Glutamatergic neuron (in vitro differentiated cells): Measurements from ENCODE around the gene ACSL6. TPM values are rescaled to one million over a fixed set of nuclear protein-coding genes. Genes with fewer than 3 reads are reported as not detected.

ENCODE experiments used
- DNase-seq: peaks from one replicate; pipeline ENCODE4 v3.0.0; 2022
- H3K27ac Mint-ChIP-seq: one replicate; pipeline ENCODE4 v1.8.0; 2020; ENCODE audit warnings: mild to moderate bottlenecking, mixed read lengths, inconsistent platforms; ENCODE audit not compliant: unreplicated experiment
- H3K27me3 Mint-ChIP-seq: one replicate; pipeline ENCODE4 v1.8.0; 2020; ENCODE audit warnings: mild to moderate bottlenecking, moderate library complexity, mixed read lengths, inconsistent platforms; ENCODE audit not compliant: unreplicated experiment
- H3K36me3 Mint-ChIP-seq: one replicate; pipeline ENCODE4 v1.8.0; 2020; ENCODE audit warnings: mild to moderate bottlenecking, mixed read lengths, inconsistent platforms; ENCODE audit not compliant: unreplicated experiment
- H3K4me1 Mint-ChIP-seq: one replicate; pipeline ENCODE4 v1.8.0; 2020; ENCODE audit warnings: mild to moderate bottlenecking, low read depth, mixed read lengths, inconsistent platforms; ENCODE audit not compliant: unreplicated experiment
- H3K4me3 Mint-ChIP-seq: one replicate; pipeline ENCODE4 v1.8.0; 2020; ENCODE audit warnings: mild to moderate bottlenecking, mixed read lengths, inconsistent platforms; ENCODE audit not compliant: unreplicated experiment
- H3K9me3 Mint-ChIP-seq: one replicate; pipeline ENCODE4 v1.8.0; 2020; ENCODE audit warnings: mild to moderate bottlenecking, moderate library complexity, mixed read lengths, inconsistent platforms; ENCODE audit not compliant: unreplicated experiment
- total RNA-seq: library from RNA; stranded (reverse); fragmentation: NEBNext Ultra II Directional; extraction: Animal tissue kit (Norgen Biotek cat#: 25700); gene quantifications from one replicate; pipeline ENCODE4 v1.2.1, GENCODE V29; 2021; ENCODE audit not compliant: unreplicated experiment
- TF ChIP-seq, protein P1 (sequence below): fragments of 200-600 bp; sonication (generic); IDR thresholded peaks from one replicate; pipeline ENCODE4 v1.5.0; 2021; ENCODE audit not compliant: partially characterized antibody, unreplicated experiment

ACSL6 gene
- total RNA-seq, 1 donor from 2014 or later: 8.1 TPM

DNA sequence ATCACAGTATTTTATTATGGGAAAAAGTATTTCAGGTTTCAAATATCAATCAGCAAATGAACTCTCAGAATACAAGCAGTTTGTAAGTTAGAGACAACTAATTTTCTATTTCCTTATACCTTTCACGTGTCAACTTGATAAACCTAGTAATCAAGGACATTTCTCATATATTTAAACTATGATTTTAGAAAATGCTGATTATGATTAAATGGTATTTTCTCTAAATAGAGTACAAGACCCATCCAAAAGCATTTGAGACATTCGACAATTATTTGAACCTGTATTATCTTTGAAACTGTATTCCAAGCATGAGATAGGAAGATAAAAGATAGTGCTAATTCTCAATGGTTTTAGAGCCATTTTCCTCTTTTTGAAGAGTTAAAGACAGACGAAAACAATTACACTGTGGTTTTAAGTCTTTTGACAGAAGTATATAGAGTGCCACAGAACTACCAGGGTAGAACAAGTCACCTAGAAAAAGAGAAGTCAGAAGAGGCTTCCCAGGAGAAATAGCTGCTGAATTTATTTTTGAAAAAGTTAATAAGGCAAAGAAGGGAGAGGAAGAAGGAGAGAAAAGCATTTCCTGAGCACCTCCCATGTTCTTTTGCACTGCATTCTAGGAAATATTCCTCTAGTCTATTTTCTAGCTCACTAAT lies 71.6 kb downstream of the ACSL6 start:
- H3K9me3 Mint-ChIP-seq: no peaks in the 10 kb centered on the region
- no peak overlapping the region for H3K4me3 Mint-ChIP-seq
- H3K4me1 Mint-ChIP-seq: no peaks in the 10 kb centered on the region
- no peaks in the 10 kb centered on the region for H3K27me3 Mint-ChIP-seq
- no peaks in the 10 kb centered on the region for H3K36me3 Mint-ChIP-seq
- TF ChIP-seq, protein P1, sequence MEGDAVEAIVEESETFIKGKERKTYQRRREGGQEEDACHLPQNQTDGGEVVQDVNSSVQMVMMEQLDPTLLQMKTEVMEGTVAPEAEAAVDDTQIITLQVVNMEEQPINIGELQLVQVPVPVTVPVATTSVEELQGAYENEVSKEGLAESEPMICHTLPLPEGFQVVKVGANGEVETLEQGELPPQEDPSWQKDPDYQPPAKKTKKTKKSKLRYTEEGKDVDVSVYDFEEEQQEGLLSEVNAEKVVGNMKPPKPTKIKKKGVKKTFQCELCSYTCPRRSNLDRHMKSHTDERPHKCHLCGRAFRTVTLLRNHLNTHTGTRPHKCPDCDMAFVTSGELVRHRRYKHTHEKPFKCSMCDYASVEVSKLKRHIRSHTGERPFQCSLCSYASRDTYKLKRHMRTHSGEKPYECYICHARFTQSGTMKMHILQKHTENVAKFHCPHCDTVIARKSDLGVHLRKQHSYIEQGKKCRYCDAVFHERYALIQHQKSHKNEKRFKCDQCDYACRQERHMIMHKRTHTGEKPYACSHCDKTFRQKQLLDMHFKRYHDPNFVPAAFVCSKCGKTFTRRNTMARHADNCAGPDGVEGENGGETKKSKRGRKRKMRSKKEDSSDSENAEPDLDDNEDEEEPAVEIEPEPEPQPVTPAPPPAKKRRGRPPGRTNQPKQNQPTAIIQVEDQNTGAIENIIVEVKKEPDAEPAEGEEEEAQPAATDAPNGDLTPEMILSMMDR: no peak
- no peak for DNase-seq
- no peak overlapping the region for H3K27ac Mint-ChIP-seq

DNA sequence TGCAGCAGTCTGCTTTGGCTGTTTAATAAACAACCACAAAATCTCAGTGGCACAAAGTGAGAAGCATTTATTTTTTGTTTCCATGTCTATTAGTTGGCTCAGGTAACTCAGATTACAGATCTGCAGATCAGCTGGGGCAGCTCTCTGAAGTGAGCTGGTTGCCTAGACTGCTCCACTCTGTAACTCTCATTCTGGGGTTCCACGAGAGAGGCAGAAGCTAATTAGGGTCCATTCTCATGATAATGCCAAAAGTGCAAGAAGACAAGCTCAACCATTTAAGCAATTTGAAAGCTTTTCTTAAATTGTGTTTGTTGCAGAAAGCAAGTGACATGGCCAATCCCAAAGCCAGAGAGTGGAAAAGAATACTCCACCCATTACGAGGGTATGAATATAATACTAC lies 79.2 kb downstream of the ACSL6 start:
- Mint-ChIP-seq H3K27me3 (no peaks in the 10 kb centered on the region), H3K9me3 (no peaks in the 10 kb centered on the region), H3K4me1 (no peaks in the 10 kb centered on the region), H3K36me3 (peaks cover 9% of the 10 kb centered on the region), H3K27ac (no peak overlapping the region), H3K4me3 (no peak overlapping the region)
- no peak for DNase-seq
- TF ChIP-seq, protein P1: no peak

DNA sequence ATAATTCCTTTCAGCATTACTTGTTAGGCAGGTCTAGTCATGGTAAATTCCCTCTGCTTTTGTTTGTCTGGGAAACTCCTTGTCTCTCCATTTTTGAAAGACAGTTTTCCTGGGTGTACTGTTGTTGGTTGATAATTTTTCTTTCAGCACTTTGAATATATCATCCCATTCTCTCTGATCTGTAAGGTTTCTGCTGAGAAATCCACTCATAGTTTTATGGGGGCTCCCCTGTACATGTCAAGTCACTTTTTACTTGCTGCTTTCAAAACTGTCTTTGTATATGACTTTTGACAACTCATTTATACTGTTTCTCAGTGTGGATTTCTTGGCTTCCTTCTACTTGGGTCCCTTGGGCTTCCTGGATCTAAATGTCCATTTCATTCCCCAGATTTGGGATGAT lies 82.5 kb downstream of the ACSL6 start:
- TF ChIP-seq, protein P1: no peak
- H3K4me3 Mint-ChIP-seq: no peak overlapping the region
- no peaks in the 10 kb centered on the region for H3K27me3 Mint-ChIP-seq
- H3K9me3 Mint-ChIP-seq: peaks cover 2% of the 10 kb centered on the region
- no peak for DNase-seq
- no peak overlapping the region for H3K27ac Mint-ChIP-seq
- no peaks in the 10 kb centered on the region for H3K4me1 Mint-ChIP-seq
- peaks cover 9% of the 10 kb centered on the region for H3K36me3 Mint-ChIP-seq

DNA sequence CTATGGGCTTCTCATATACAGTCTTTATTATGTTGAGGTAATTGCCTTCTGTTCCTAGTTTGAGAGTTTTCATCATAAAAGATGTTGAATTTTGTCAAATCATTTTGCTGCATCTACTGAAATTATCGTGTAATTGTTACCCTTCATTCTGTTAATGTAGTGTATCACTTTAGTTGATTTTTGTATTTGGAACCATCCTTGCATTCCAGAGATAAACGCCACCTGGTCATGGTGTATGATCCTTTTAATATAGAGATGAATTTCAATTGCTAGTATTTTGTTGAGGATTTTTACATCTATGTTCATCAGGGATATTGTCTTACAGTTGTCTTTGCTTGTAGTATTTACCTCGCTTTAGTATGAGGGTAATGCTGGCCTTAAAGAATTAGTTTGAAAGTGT lies 85.3 kb downstream of the ACSL6 start:
- TF ChIP-seq, protein P1: no peak
- Mint-ChIP-seq H3K36me3 (peaks cover 9% of the 10 kb centered on the region), H3K27ac (no peak overlapping the region), H3K9me3 (peaks cover 2% of the 10 kb centered on the region), H3K27me3 (no peaks in the 10 kb centered on the region), H3K4me1 (no peaks in the 10 kb centered on the region), H3K4me3 (no peak overlapping the region)
- DNase-seq: no peak

DNA sequence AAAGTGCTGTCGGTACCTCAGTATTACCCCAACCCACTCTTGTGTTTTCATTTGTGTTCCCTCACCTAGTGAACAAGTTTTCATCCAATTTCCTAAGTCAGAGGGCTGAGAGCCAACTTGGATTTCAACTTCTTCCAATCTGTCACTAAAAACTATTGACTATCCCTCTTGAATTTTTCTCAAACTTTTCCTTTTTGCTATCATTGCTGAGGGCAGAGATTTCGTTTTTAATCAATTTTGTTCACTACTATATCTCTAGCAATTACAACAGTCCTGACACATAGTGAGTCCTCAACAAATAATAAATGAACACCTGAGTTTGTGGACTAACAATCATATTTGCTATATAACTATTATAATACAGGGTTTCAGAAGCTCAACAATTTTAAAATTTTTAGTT lies 95.0 kb downstream of the ACSL6 start:
- no peaks in the 10 kb centered on the region for H3K36me3 Mint-ChIP-seq
- TF ChIP-seq, protein P1: no peak
- H3K27ac Mint-ChIP-seq: no peak overlapping the region
- no peaks in the 10 kb centered on the region for H3K27me3 Mint-ChIP-seq
- no peaks in the 10 kb centered on the region for H3K4me1 Mint-ChIP-seq
- DNase-seq: no peak
- no peak overlapping the region for H3K4me3 Mint-ChIP-seq
- H3K9me3 Mint-ChIP-seq: peaks cover 1% of the 10 kb centered on the region
